ENCODE measurements around the gene VPS36.
"Not testable (repeated sequence)": the region's sequence is repeated elsewhere in the genome, so short reads cannot be mapped to it uniquely, and the experiment has no call there.

VPS36 gene

GRCh38 chr13:52450012-52450792 is at the start of gene VPS36:
TSS of gene VPS36 (minus strand) at chr13:52450634. CDS start at chr13:52450594, 40 bp downstream.
- peak; percentile 92 for DNase-seq (ENCODE audit: low spot score)

GRCh38 chr13:52497979-52498378 is 47.5 kb upstream of the VPS36 start:
- not testable (repeated sequence) for DNase-seq (ENCODE audit: low spot score)

- not testable (repeated sequence) for DNase-seq (ENCODE audit: low spot score)
Measured at GRCh38 chr13:52494241-52494640, 43.8 kb upstream of the VPS36 start.

GRCh38 chr13:52491015-52491414 is 40.6 kb upstream of the VPS36 start:
- DNase-seq (ENCODE audit: low spot score) = not testable (repeated sequence)

- not testable (repeated sequence) for DNase-seq (ENCODE audit: low spot score)
Measured at GRCh38 chr13:52488763-52489162, 38.3 kb upstream of the VPS36 start.

GRCh38 chr13:52487078-52487477 is 36.6 kb upstream of the VPS36 start:
- not testable (repeated sequence) for DNase-seq (ENCODE audit: low spot score)

- DNase-seq (ENCODE audit: low spot score) = not testable (repeated sequence)
Measured at GRCh38 chr13:52480677-52481428, 30.4 kb upstream of the VPS36 start.

GRCh38 chr13:52468487-52468886 is 18.1 kb upstream of the VPS36 start:
- not testable (repeated sequence) for DNase-seq (ENCODE audit: low spot score)

- no peak for DNase-seq (ENCODE audit: low spot score)
Measured at GRCh38 chr13:52463526-52463925, 13.1 kb upstream of the VPS36 start.

GRCh38 chr13:52461265-52461664 is 10.8 kb upstream of the VPS36 start:
- DNase-seq (ENCODE audit: low spot score) = no peak

- DNase-seq (ENCODE audit: low spot score) = no peak
Measured at GRCh38 chr13:52459668-52460067, 9.2 kb upstream of the VPS36 start.

- DNase-seq (ENCODE audit: low spot score) = peak; percentile 50
Measured at GRCh38 chr13:52455677-52456041, 5.2 kb upstream of the VPS36 start.

- peak; percentile 93 for DNase-seq (ENCODE audit: low spot score)
Measured at GRCh38 chr13:52454820-52455676, 4.6 kb upstream of the VPS36 start, which contains the start of gene CKAP2. TSS of gene CKAP2 (plus strand) at chr13:52455478. CDS start at chr13:52455557, 79 bp downstream.

GRCh38 chr13:52454459-52454819 is 4.0 kb upstream of the VPS36 start:
- no peak for DNase-seq (ENCODE audit: low spot score)

- DNase-seq (ENCODE audit: low spot score) = no peak
Measured at GRCh38 chr13:52452470-52452869, 2.0 kb upstream of the VPS36 start.

GRCh38 chr13:52451135-52451804 is 836 bp upstream of the VPS36 start:
- DNase-seq (ENCODE audit: low spot score) = no peak

GRCh38 chr13:52450793-52451116 is 321 bp upstream of the VPS36 start:
- no peak for DNase-seq (ENCODE audit: low spot score)

- DNase-seq (ENCODE audit: low spot score) = no peak
Measured at GRCh38 chr13:52449331-52450011, 963 bp downstream of the VPS36 start.

- DNase-seq (ENCODE audit: low spot score) = no peak
Measured at GRCh38 chr13:52447815-52448552, 2.5 kb downstream of the VPS36 start.

GRCh38 chr13:52447354-52447753 is 3.1 kb downstream of the VPS36 start:
- DNase-seq (ENCODE audit: low spot score) = no peak

GRCh38 chr13:52446265-52446664 is 4.2 kb downstream of the VPS36 start:
- no peak for DNase-seq (ENCODE audit: low spot score)
